Measurements from ENCODE around the gene SPATA31C2. TPM values are rescaled to one million over a fixed set of nuclear protein-coding genes. Genes with fewer than 3 reads are reported as not detected.

SPATA31C2 gene
- total RNA-seq, 1 experiment from 2014 or later: 0.04 TPM

- TF ChIP-seq STAT6 (CRISPR knock-in tag; conservative IDR thresholded peaks at IDR 0.05; ENCODE audit: low read depth): no peak
- no peak for TF ChIP-seq PRRX2 (CRISPR knock-in tag; IDR thresholded peaks at IDR 0.05)
- TF ChIP-seq ZNF416 (CRISPR knock-in tag; IDR thresholded peaks at IDR 0.05): no peak
- no peak for TF ChIP-seq ZNF425 (CRISPR knock-in tag; conservative IDR thresholded peaks at IDR 0.05)
- no peak for TF ChIP-seq RORB (CRISPR knock-in tag; IDR thresholded peaks at IDR 0.05)
- no peak for TF ChIP-seq HMGA2 (CRISPR knock-in tag; IDR thresholded peaks at IDR 0.05)
- TF ChIP-seq ZBTB43 (CRISPR knock-in tag; IDR thresholded peaks at IDR 0.05): no peak
- no peak for TF ChIP-seq USF2 (CRISPR knock-in tag; IDR thresholded peaks at IDR 0.05)
- no peak for TF ChIP-seq ZBTB21 (CRISPR knock-in tag; IDR thresholded peaks at IDR 0.05; ENCODE audit: borderline replicate concordance)
- no peak for TF ChIP-seq HMGXB4 (CRISPR knock-in tag; IDR thresholded peaks at IDR 0.05)
These were observed 48.1 kb downstream of the SPATA31C2 start (continued) for GRCh38 chr9:88090151-88090581.

GRCh38 chr9:88087906-88088305 is 50.4 kb downstream of the SPATA31C2 start:
- no peaks in the 10 kb centered on the region for H3K9me3 Mint-ChIP-seq
- DNase-seq (ENCODE audit: low spot score) (no peak), ATAC-seq (no peak)
- peaks cover 3% of the 10 kb centered on the region; the same call in 1 of the 2 replicates for H3K27me3 Mint-ChIP-seq (ENCODE audit: low read depth)
- peaks cover 13% of the 10 kb centered on the region for H3K4me1 Mint-ChIP-seq
- ChIA-PET POLR2A (no interaction called here), CTCF (interaction anchor here (0.5 to 1.4 kb wide), 3 partner anchors 10 to 1217 kb away, joined by 3 to 5 read pairs (median 4); no protein-coding TSS in a partner anchor)
- H3K27ac Mint-ChIP-seq: no peak overlapping the region
- H3K4me3 Mint-ChIP-seq: no peak overlapping the region
- H3K36me3 Mint-ChIP-seq: no peaks in the 10 kb centered on the region
- TF ChIP-seq ZNF425 (CRISPR knock-in tag; conservative IDR thresholded peaks at IDR 0.05) (no peak), HMGXB4 (CRISPR knock-in tag; IDR thresholded peaks at IDR 0.05) (no peak), TEAD1 (CRISPR knock-in tag; IDR thresholded peaks at IDR 0.05) (no peak), CBFB (CRISPR knock-in tag; IDR thresholded peaks at IDR 0.05; ENCODE audit: low read depth) (no peak), KAT7 (CRISPR knock-in tag; IDR thresholded peaks at IDR 0.05; ENCODE audit: borderline replicate concordance) (no peak), ZNF281 (CRISPR knock-in tag; IDR thresholded peaks at IDR 0.05) (no peak), ZMAT4 (CRISPR knock-in tag; IDR thresholded peaks at IDR 0.05) (no peak), MXD4 (CRISPR knock-in tag; IDR thresholded peaks at IDR 0.05; ENCODE audit: borderline replicate concordance) (no peak)

Measured in WTC11 (cell line).